GM12878 (cell line): ENCODE results near the gene PHKB. TPM values are rescaled to one million over a fixed set of nuclear protein-coding genes. Genes with fewer than 3 reads are reported as not detected.

Experiments used
- ATAC-seq: fragments of 200-7000 bp; cut with Tn5 transposase; 3 replicates; pipeline ENCODE4 v1.9.1; 2020; ENCODE audit warnings: mild to moderate bottlenecking, moderate library complexity
- BruUV-seq: library from RNA; stranded (reverse); fragments of 400-500 nt; replicated peaks from 2 replicates; lab custom pipeline; 2021; lab: Mats Ljungman, UMichigan
- CTCF ChIA-PET: fragments of 300-600 bp; sonication (Branson Sonifier 250); formaldehyde crosslinking; extraction: SDS; loops from one replicate; lab custom pipeline; 2021; ENCODE audit warnings: inconsistent platforms; lab: Yijun Ruan, JAX
- POLR2A ChIA-PET: fragments of 350-600 bp; formaldehyde crosslinking; extraction: SDS; loops from one replicate; lab custom pipeline; 2021; ENCODE audit warnings: inconsistent platforms; lab: Charles Lee
- RAD21 ChIA-PET: fragments of 300-600 bp; sonication (Branson Sonifier 250); formaldehyde crosslinking; loops from one replicate; lab custom pipeline; 2023; ENCODE audit warnings: antibody characterized with exemption; ENCODE audit not compliant: unreplicated experiment; lab: Charles Lee
- SMC1A ChIA-PET: fragments of 300-600 bp; sonication (Branson Sonifier 250); formaldehyde crosslinking; loops from one replicate; lab custom pipeline; 2023; ENCODE audit not compliant: unreplicated experiment, uncharacterized antibody; lab: Charles Lee
- DNase-seq: peaks from one replicate; pipeline ENCODE4 v3.0.0-alpha.2; 2011; ENCODE audit warnings: low read depth, low spot score
- FAIRE-seq: peaks from 3 replicates; lab custom pipeline; 2011; peaks lifted over from hg19 to GRCh38; lab: Jason Lieb, UNC
- H2AFZ ChIP-seq: 2 replicates; pipeline ENCODE4 v1.6.0; 2011; ENCODE audit warnings: low read depth, low read length, control low read depth; ENCODE audit not compliant: control insufficient read depth
- H3K27ac ChIP-seq: 2 replicates; pipeline ENCODE4 v1.5.1; 2011; ENCODE audit warnings: control low read depth; ENCODE audit not compliant: control insufficient read depth, insufficient read depth
- H3K27me3 ChIP-seq, 2 experiments: replicated peaks in 1 of 2; 2 replicates each; pipeline versions ENCODE4 v1.6.0 to v1.6.1; 2011; ENCODE audit warnings: low read length in 1 of 2; ENCODE audit not compliant: control insufficient read depth in 2 of 2, insufficient read depth in 2 of 2
- H3K36me3 ChIP-seq, 2 experiments: 2 replicates each; pipeline ENCODE4 v1.5.1; 2011; ENCODE audit warnings: low read length in 1 of 2; ENCODE audit not compliant: control insufficient read depth in 2 of 2, insufficient read depth in 2 of 2
- H3K4me1 ChIP-seq: 2 replicates; pipeline ENCODE4 v1.6.1; 2011; ENCODE audit warnings: mild to moderate bottlenecking, low read length, moderate library complexity, mixed read lengths; ENCODE audit not compliant: control insufficient read depth, insufficient read depth
- H3K4me2 ChIP-seq: 2 replicates; pipeline ENCODE4 v1.6.0; 2011; ENCODE audit warnings: control low read depth; ENCODE audit not compliant: control insufficient read depth, insufficient read depth
- H3K4me3 ChIP-seq: fragments of 200-600 bp; sonication (generic); 2 replicates; pipeline ENCODE4 v1.5.1; 2016
- H3K79me2 ChIP-seq: 2 replicates; pipeline ENCODE4 v1.6.0; 2011; ENCODE audit warnings: low read length; ENCODE audit not compliant: control insufficient read depth, insufficient read depth
- H3K9ac ChIP-seq: 2 replicates; pipeline ENCODE4 v1.8.0; 2011; ENCODE audit warnings: low read length, control low read depth, mixed read lengths; ENCODE audit not compliant: control insufficient read depth, insufficient read depth
- H3K9me3 ChIP-seq: replicated peaks from 3 replicates; pipeline ENCODE4 v1.5.1; 2011; ENCODE audit warnings: mild to moderate bottlenecking, low read length; ENCODE audit not compliant: control insufficient read depth, insufficient read depth
- H4K20me1 ChIP-seq: 2 replicates; pipeline ENCODE4 v1.6.0; 2011; ENCODE audit not compliant: control insufficient read depth, insufficient read depth
- BRCA1 ChIP-seq: IDR thresholded peaks from 2 replicates; pipeline ENCODE4 v1.6.1; 2011; ENCODE audit warnings: low read depth, low read length, improper control_type of control experiment
- HCFC1 ChIP-seq: fragments of 150-350 bp; IDR thresholded peaks from 2 replicates; pipeline ENCODE4 v1.6.1; 2014; ENCODE audit warnings: low read length
- MEF2B ChIP-seq: fragments of 450-650 bp; IDR thresholded peaks from 2 replicates; pipeline ENCODE4 v1.6.1; 2018; ENCODE audit warnings: mild to moderate bottlenecking, moderate library complexity; ENCODE audit not compliant: partially characterized antibody, poor library complexity, severe bottlenecking
- NKRF ChIP-seq: fragments of 450-650 bp; conservative IDR thresholded peaks from 2 replicates; pipeline ENCODE4 v1.6.1; 2017; ENCODE audit warnings: mild to moderate bottlenecking, moderate library complexity
- WGBS: methylation state at CpG from one replicate; pipeline ENCODE4 v1.1.6; 2016; ENCODE audit warnings: low lambda C conversion rate; ENCODE audit not compliant: insufficient replicate concordance, insufficient coverage; ENCODE audit errors: missing lambda C conversion rate; 5-methylcytosine and 5-hydroxymethylcytosine counted together
- in situ Hi-C: fragments of 300-500 bp; cut with MboI; formaldehyde crosslinking; loops from 9 replicates; pipeline ENCODE4 v1.14.3; 2018; ENCODE audit warnings: mixed read lengths
- intact Hi-C: fragments of 100-400 bp; cut with micrococcal nuclease; formaldehyde crosslinking; loops from one replicate; pipeline ENCODE4 v1.14.2; 2022; ENCODE audit not compliant: unreplicated experiment
- polyA plus RNA-seq, 11 experiments: library from polyadenylated mRNA; depleted of rRNA in 4 of 11; unstranded in 6 of 11; stranded (reverse) in 5 of 11; fragments of >200 nt; fragmentation: Nextera tagmentation in 4 of 11; fragmentation: Illumina TruSeq in 1 of 11; extraction: Ambion mirVana in 4 of 11; extraction: Trizol in 1 of 11; gene quantifications; 1 replicate in 1 of 11; 2 replicates in 10 of 11; pipeline versions ENCODE4 v1.2.1 to v1.2.3, GENCODE V29; 2011 to 2016; ENCODE audit warnings: inconsistent platforms in 2 of 11, missing spikeins in 2 of 11, low read depth in 1 of 11
- small RNA-seq: library from RNA; depleted of rRNA; stranded (forward); fragments of <200 nt; gene quantifications from one replicate; pipeline ENCODE3, GENCODE V24; 2014
- total RNA-seq, 4 experiments: library from RNA; depleted of rRNA in 3 of 4; stranded (reverse); fragments of >200 nt in 3 of 4; fragmentation: Illumina TruSeq in 1 of 4; extraction: Trizol in 1 of 4; gene quantifications; 2 replicates each; pipeline versions ENCODE4 v1.2.1 to v1.2.3, GENCODE V29; 2013 to 2021

PHKB gene
- total and polyA plus RNA-seq, 10 of the 15 experiments (the other 5 are each of a cell fraction or from before 2014, with no cell fraction given) = 14.2 to 65.6 (median 37.0) TPM

GRCh38 chr16:47750371-47750770, 289.2 kb downstream of the PHKB start:
- Histone ChIP-seq H3K4me1 (no peaks in the 10 kb centered on the region), H3K9ac (no peak overlapping the region)
- no peak for FAIRE-seq
- ATAC-seq = no peak
- no peak for DNase-seq
- RAD21 ChIA-PET = no interaction called here
- in situ Hi-C loops = no loop called here
- BruUV-seq = no TSS peak
- TF ChIP-seq MEF2B (no peak), NKRF (no peak), HCFC1 (no peak), BRCA1 (no peak)
- TF ChIP-seq, all 136 proteins: peak for 0
- Histone ChIP-seq H3K4me3 (no peak overlapping the region), H2AFZ (no peak overlapping the region), H3K36me3 (no peaks in the 10 kb centered on the region), H3K27me3 (no peaks in the 10 kb centered on the region), H4K20me1 (no peaks in the 10 kb centered on the region), H3K79me2 (no peaks in the 10 kb centered on the region), H3K9me3 (no peaks in the 10 kb centered on the region), H3K27ac (no peak overlapping the region), H3K4me2 (no peak overlapping the region)
- ChIA-PET POLR2A (no interaction called here), SMC1A (interaction anchor here (1.3 kb wide), 1 partner anchor 8 kb away, joined by 4 read pairs; no protein-coding TSS in a partner anchor), CTCF (interaction anchor here (0.6 to 1.5 kb wide), 2 partner anchors 18 to 659 kb away, joined by 3 read pairs; no protein-coding TSS in a partner anchor)
- intact Hi-C loops = no loop called here
- 21% methylated on average over 3 of the region's 3 CpGs for WGBS

Small RNA genes lying within 50 kb of the gene (small RNA-seq; reads per million reads assigned to genes)
- gene RNA5SP425 = not detected

Other genes with a start within 250 kb of the PHKB start
- 27.6 and 29.9 TPM in 2 replicates for gene ITFG1, start 268 bp upstream of the PHKB start, total RNA-seq (2014; rRNA removed)
- 37.3 and 40.1 TPM in 2 replicates for gene ITFG1, start 268 bp upstream of the PHKB start, total RNA-seq (2014; rRNA removed; fragmentation: Illumina TruSeq; extraction: Trizol)
- 21.3 and 22.2 TPM in 2 replicates for gene ITFG1, start 268 bp upstream of the PHKB start, total RNA-seq (2021)
- 56.3 and 93.7 TPM in 2 replicates for gene ITFG1, start 268 bp upstream of the PHKB start, polyA plus RNA-seq (2011; rRNA removed)
- gene ITFG1, start 268 bp upstream of the PHKB start, polyA plus RNA-seq (2014; fragmentation: Illumina TruSeq; extraction: Trizol) = 29.6 and 36.5 TPM in 2 replicates
- 10 to 100 TPM in 1 of 2 experiments, 1 to 10 TPM in 1; 9.3 to 15.9 TPM for gene ITFG1, start 268 bp upstream of the PHKB start, polyA plus RNA-seq (2014; fragmentation: Nextera tagmentation; extraction: Ambion mirVana)
- gene ITFG1, start 268 bp upstream of the PHKB start, polyA plus RNA-seq (2014; rRNA removed) = 11.5 and 13.8 TPM in 2 replicates
- gene ITFG1, start 268 bp upstream of the PHKB start, polyA plus RNA-seq (2016; fragmentation: Nextera tagmentation; extraction: Ambion mirVana) = 10 to 100 TPM; 45.1 to 45.2 TPM